ENCODE data around the gene DNAH12. TPM values are rescaled to one million over a fixed set of nuclear protein-coding genes. Genes with fewer than 3 reads are reported as not detected.

The DNAH12 gene
- polyA plus RNA-seq, 3 donors = 0.03 TPM; not detected in 2

DNA sequence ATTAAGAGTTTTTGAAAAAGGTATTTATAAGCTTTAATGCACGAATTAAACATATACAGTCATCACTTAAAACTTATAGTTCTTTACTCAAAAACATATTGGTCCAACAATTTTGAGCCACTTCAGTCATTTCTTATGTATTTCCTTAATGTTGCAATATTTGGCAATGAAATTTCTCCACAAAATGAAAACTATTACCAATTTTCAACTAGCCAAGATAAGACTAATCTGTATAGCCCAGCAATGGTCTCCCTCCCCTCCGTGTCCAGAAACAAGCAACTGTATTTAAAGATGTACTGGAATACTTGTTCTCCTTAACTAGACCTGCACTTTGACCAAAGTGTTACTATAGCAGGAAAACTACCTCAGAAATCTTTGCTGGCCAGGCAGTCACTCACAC lies 43.8 kb upstream of the DNAH12 start:
- no CpG with 5 or more reads among the region's 2 CpGs for WGBS (ENCODE audit: insufficient coverage)
- H3K4me1 Mint-ChIP-seq = peaks cover 10% of the 10 kb centered on the region
- Histone ChIP-seq H3K4me2 (replicated peaks; ENCODE audit: extremely low read depth, low read length, poor library complexity, severe bottlenecking) (no peak overlapping the region), H3K79me2 (ENCODE audit: insufficient read depth, low read length) (peaks cover 99% of the 10 kb centered on the region), H3K27me3 (ENCODE audit: control insufficient read depth in 2 of 2, insufficient read depth in 2 of 2, low read length in 2 of 2) (no peaks in the 10 kb centered on the region), H3K27ac (ENCODE audit: low read depth in 1 of 2, low read length in 2 of 2) (peak overlapping the region in 1 of 2 donors; percentile 32), H4K20me1 (ENCODE audit: insufficient read depth, low read length) (peaks cover 98% of the 10 kb centered on the region), H3K9me3 (replicated peaks in 1 of 2; ENCODE audit: control insufficient read depth in 1 of 2, insufficient read depth in 1 of 2, low read length in 2 of 2) (no peaks in the 10 kb centered on the region), H3K9ac (ENCODE audit: insufficient read depth, low read length, poor library complexity, severe bottlenecking) (no peak overlapping the region), H3K36me3 (replicated peaks in 1 of 2; ENCODE audit: control insufficient read depth in 1 of 2, insufficient read depth in 2 of 2, low read length in 2 of 2) (peaks cover 13 to 48% of the 10 kb centered on the region in 2 donors), H3K4me3 (replicated peaks in 1 of 3; ENCODE audit: low read depth in 2 of 3, low read length in 3 of 3) (no peak overlapping the region), H3K4me1 (ENCODE audit: control insufficient read depth in 1 of 2, insufficient read depth in 2 of 2, low read length in 2 of 2) (peaks cover 4 to 9% of the 10 kb centered on the region in 2 donors), H2AFZ (ENCODE audit: insufficient read depth, low read depth, low read length, poor library complexity, severe bottlenecking) (no peak overlapping the region)
- intact Hi-C loops (cut with micrococcal nuclease) = no loop called here
- H3K36me3 Mint-ChIP-seq = peaks cover 25 to 57% of the 10 kb centered on the region in 2 donors
- no peaks in the 10 kb centered on the region for H3K9me3 Mint-ChIP-seq
- DNase-seq = no peak
- no peak overlapping the region for H3K4me3 Mint-ChIP-seq
- H3K27ac Mint-ChIP-seq = peak overlapping the region in 4 of 7 donors; percentile 25 to 46 (median 41)
- H3K27me3 Mint-ChIP-seq (ENCODE audit: low read depth in 3 of 3) = peaks cover 0 to 2% (median 0%) of the 10 kb centered on the region in 3 donors
- TF ChIP-seq, protein P1, sequence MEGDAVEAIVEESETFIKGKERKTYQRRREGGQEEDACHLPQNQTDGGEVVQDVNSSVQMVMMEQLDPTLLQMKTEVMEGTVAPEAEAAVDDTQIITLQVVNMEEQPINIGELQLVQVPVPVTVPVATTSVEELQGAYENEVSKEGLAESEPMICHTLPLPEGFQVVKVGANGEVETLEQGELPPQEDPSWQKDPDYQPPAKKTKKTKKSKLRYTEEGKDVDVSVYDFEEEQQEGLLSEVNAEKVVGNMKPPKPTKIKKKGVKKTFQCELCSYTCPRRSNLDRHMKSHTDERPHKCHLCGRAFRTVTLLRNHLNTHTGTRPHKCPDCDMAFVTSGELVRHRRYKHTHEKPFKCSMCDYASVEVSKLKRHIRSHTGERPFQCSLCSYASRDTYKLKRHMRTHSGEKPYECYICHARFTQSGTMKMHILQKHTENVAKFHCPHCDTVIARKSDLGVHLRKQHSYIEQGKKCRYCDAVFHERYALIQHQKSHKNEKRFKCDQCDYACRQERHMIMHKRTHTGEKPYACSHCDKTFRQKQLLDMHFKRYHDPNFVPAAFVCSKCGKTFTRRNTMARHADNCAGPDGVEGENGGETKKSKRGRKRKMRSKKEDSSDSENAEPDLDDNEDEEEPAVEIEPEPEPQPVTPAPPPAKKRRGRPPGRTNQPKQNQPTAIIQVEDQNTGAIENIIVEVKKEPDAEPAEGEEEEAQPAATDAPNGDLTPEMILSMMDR (IDR thresholded peaks at IDR 0.05) = no peak

DNA sequence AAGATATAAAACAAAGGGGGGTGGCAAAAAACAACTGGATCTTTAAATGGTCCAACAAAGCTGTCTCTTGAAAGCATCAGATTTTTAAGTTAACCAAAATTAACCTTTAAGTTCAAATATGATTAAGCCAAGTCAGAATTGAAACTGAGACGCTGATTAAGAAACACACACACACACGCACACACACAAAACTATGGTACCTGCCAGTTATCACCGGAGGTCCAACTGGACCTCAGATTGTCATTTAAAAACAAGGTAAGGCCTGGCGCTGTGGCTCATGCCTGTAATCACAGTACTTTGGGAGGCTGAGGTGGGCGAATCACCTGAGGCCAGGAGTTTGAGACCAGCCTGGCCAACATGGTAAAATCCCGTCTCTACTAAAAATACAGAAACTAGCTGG lies 42.6 kb upstream of the DNAH12 start:
- H3K36me3 Mint-ChIP-seq = peaks cover 23 to 57% of the 10 kb centered on the region in 2 donors
- no peak overlapping the region for H3K4me2 ChIP-seq (replicated peaks; ENCODE audit: extremely low read depth, low read length, poor library complexity, severe bottlenecking)
- H3K4me3 Mint-ChIP-seq = no peak overlapping the region
- peaks cover 4 to 9% of the 10 kb centered on the region in 2 donors for H3K4me1 ChIP-seq (ENCODE audit: control insufficient read depth in 1 of 2, insufficient read depth in 2 of 2, low read length in 2 of 2)
- peaks cover 9% of the 10 kb centered on the region for H3K4me1 Mint-ChIP-seq
- H3K4me3 ChIP-seq (replicated peaks in 1 of 3; ENCODE audit: low read depth in 2 of 3, low read length in 3 of 3) = no peak overlapping the region
- no peaks in the 10 kb centered on the region for H3K9me3 Mint-ChIP-seq
- peaks cover 98% of the 10 kb centered on the region for H4K20me1 ChIP-seq (ENCODE audit: insufficient read depth, low read length)
- intact Hi-C loops (cut with micrococcal nuclease) = no loop called here
- H2AFZ ChIP-seq (ENCODE audit: insufficient read depth, low read depth, low read length, poor library complexity, severe bottlenecking) = no peak overlapping the region
- H3K27ac ChIP-seq (ENCODE audit: low read depth in 1 of 2, low read length in 2 of 2) = no peak overlapping the region
- 88% methylated on average over 4 of the region's 6 CpGs for WGBS (ENCODE audit: insufficient coverage)
- H3K27me3 ChIP-seq (ENCODE audit: control insufficient read depth in 2 of 2, insufficient read depth in 2 of 2, low read length in 2 of 2) = no peaks in the 10 kb centered on the region
- H3K36me3 ChIP-seq (replicated peaks in 1 of 2; ENCODE audit: control insufficient read depth in 1 of 2, insufficient read depth in 2 of 2, low read length in 2 of 2) = peaks cover 20 to 51% of the 10 kb centered on the region in 2 donors
- DNase-seq = no peak
- peaks cover 0 to 2% (median 0%) of the 10 kb centered on the region in 3 donors for H3K27me3 Mint-ChIP-seq (ENCODE audit: low read depth in 3 of 3)
- no peak overlapping the region for H3K9ac ChIP-seq (ENCODE audit: insufficient read depth, low read length, poor library complexity, severe bottlenecking)
- TF ChIP-seq, protein P1 (IDR thresholded peaks at IDR 0.05) = no peak
- peaks cover 99% of the 10 kb centered on the region for H3K79me2 ChIP-seq (ENCODE audit: insufficient read depth, low read length)
- peak overlapping the region in 4 of 7 donors; percentile 27 to 68 (median 45) for H3K27ac Mint-ChIP-seq
- H3K9me3 ChIP-seq (replicated peaks in 1 of 2; ENCODE audit: control insufficient read depth in 1 of 2, insufficient read depth in 1 of 2, low read length in 2 of 2) = no peaks in the 10 kb centered on the region

All from CD14-positive monocyte (primary cell).